ENCODE results near the gene OMG.
"Not testable (repeated sequence)": the region's sequence is repeated elsewhere in the genome, so short reads cannot be mapped to it uniquely, and the experiment has no call there.

DNA sequence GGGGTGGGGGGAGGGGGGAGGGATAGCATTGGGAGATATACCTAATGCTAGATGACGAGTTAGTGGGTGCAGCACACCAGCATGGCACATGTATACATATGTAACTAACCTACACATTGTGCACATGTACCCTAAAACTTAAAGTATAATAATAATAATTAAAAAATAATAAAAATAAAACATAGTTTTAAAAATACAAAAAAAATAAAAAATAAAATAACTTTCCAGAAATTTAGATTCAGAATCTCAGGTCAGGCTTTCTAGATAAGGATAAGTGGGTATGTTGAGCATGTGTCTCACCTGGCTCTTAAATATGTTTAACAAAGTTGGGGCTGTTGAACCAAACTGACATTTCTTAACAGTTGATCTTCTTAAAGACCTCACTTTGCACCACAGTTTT is 9.1 kb downstream of the OMG start:
- TF ChIP-seq, protein P1, sequence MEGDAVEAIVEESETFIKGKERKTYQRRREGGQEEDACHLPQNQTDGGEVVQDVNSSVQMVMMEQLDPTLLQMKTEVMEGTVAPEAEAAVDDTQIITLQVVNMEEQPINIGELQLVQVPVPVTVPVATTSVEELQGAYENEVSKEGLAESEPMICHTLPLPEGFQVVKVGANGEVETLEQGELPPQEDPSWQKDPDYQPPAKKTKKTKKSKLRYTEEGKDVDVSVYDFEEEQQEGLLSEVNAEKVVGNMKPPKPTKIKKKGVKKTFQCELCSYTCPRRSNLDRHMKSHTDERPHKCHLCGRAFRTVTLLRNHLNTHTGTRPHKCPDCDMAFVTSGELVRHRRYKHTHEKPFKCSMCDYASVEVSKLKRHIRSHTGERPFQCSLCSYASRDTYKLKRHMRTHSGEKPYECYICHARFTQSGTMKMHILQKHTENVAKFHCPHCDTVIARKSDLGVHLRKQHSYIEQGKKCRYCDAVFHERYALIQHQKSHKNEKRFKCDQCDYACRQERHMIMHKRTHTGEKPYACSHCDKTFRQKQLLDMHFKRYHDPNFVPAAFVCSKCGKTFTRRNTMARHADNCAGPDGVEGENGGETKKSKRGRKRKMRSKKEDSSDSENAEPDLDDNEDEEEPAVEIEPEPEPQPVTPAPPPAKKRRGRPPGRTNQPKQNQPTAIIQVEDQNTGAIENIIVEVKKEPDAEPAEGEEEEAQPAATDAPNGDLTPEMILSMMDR (IDR thresholded peaks at IDR 0.05), result not testable (repeated sequence)
- not testable (repeated sequence) for TF ChIP-seq POLR2A (IDR thresholded peaks at IDR 0.05)

Measured in testis (tissue), 2 donors.